DLD1 (cell line): ENCODE measurements around the gene GFPT2.

Experiments
- in situ Hi-C: cut with HindIII; loops from 2 replicates; pipeline ENCODE4 v1.10.0; 2017; ENCODE audit warnings: low sequenced_read_pairs

GFPT2 gene

GRCh38 chr5:180353048-180353979 is at the start of gene GFPT2:
TSS of gene GFPT2 (minus strand) at chr5:180353336. CDS start at chr5:180353217, 119 bp downstream.
- in situ Hi-C loops, result no loop called here

- in situ Hi-C loops, result no loop called here
Measured at GRCh38 chr5:180402716-180403115, 49.6 kb upstream of the GFPT2 start.

- in situ Hi-C loops, result no loop called here
Measured at GRCh38 chr5:180401229-180401907, 48.2 kb upstream of the GFPT2 start.

GRCh38 chr5:180400416-180400815 is 47.3 kb upstream of the GFPT2 start:
- in situ Hi-C loops, result no loop called here

- in situ Hi-C loops, result no loop called here
Measured at GRCh38 chr5:180399401-180400215, 46.5 kb upstream of the GFPT2 start.

- in situ Hi-C loops, result no loop called here
Measured at GRCh38 chr5:180396926-180397325, 43.8 kb upstream of the GFPT2 start.

GRCh38 chr5:180395540-180396274 is 42.6 kb upstream of the GFPT2 start:
- in situ Hi-C loops, result no loop called here

- in situ Hi-C loops, result no loop called here
Measured at GRCh38 chr5:180394031-180394636, 41.0 kb upstream of the GFPT2 start.

GRCh38 chr5:180391276-180391675 is 38.1 kb upstream of the GFPT2 start:
- in situ Hi-C loops, result no loop called here

- in situ Hi-C loops, result no loop called here
Measured at GRCh38 chr5:180390441-180391190, 37.5 kb upstream of the GFPT2 start.

- in situ Hi-C loops, result no loop called here
Measured at GRCh38 chr5:180389252-180390101, 36.3 kb upstream of the GFPT2 start.

GRCh38 chr5:180387798-180388197 is 34.7 kb upstream of the GFPT2 start:
- in situ Hi-C loops, result no loop called here

- in situ Hi-C loops, result loop anchor here (5.0 kb wide), 1 partner anchor 56 kb away; no protein-coding TSS in a partner anchor
Measured at GRCh38 chr5:180382926-180383325, 29.8 kb upstream of the GFPT2 start.

GRCh38 chr5:180381851-180382480 is 28.8 kb upstream of the GFPT2 start:
- in situ Hi-C loops, result loop anchor here (5.0 kb wide), 1 partner anchor 55 kb away; no protein-coding TSS in a partner anchor

- in situ Hi-C loops, result loop anchor here (5.0 kb wide), 1 partner anchor 54 kb away; no protein-coding TSS in a partner anchor
Measured at GRCh38 chr5:180381428-180381827, 28.3 kb upstream of the GFPT2 start.

GRCh38 chr5:180380856-180381255 is 27.7 kb upstream of the GFPT2 start:
- in situ Hi-C loops, result loop anchor here (5.0 kb wide), 1 partner anchor 54 kb away; no protein-coding TSS in a partner anchor

- in situ Hi-C loops, result loop anchor here (5.0 kb wide), 1 partner anchor 53 kb away; no protein-coding TSS in a partner anchor
Measured at GRCh38 chr5:180380441-180380840, 27.3 kb upstream of the GFPT2 start.
